ENCODE measurements around the gene PREB.

GRCh38 chr2:27134781-27135477, 493 bp upstream of the PREB start:
- TF ChIP-seq CTCF (IDR thresholded peaks at IDR 0.05) (no peak), ZFX (IDR thresholded peaks at IDR 0.05; ENCODE audit: borderline replicate concordance) (no peak)

All from 22Rv1 (cell line).